Glutamatergic neuron (in vitro differentiated cells): ENCODE measurements around the gene C22orf15. TPM values are rescaled to one million over a fixed set of nuclear protein-coding genes. Genes with fewer than 3 reads are reported as not detected.

Source experiments
- DNase-seq: peaks from one replicate; pipeline ENCODE4 v3.0.0; 2022
- H3K27ac Mint-ChIP-seq: one replicate; pipeline ENCODE4 v1.8.0; 2020; ENCODE audit warnings: mild to moderate bottlenecking, mixed read lengths, inconsistent platforms; ENCODE audit not compliant: unreplicated experiment
- H3K27me3 Mint-ChIP-seq: one replicate; pipeline ENCODE4 v1.8.0; 2020; ENCODE audit warnings: mild to moderate bottlenecking, moderate library complexity, mixed read lengths, inconsistent platforms; ENCODE audit not compliant: unreplicated experiment
- H3K36me3 Mint-ChIP-seq: one replicate; pipeline ENCODE4 v1.8.0; 2020; ENCODE audit warnings: mild to moderate bottlenecking, mixed read lengths, inconsistent platforms; ENCODE audit not compliant: unreplicated experiment
- H3K4me1 Mint-ChIP-seq: one replicate; pipeline ENCODE4 v1.8.0; 2020; ENCODE audit warnings: mild to moderate bottlenecking, low read depth, mixed read lengths, inconsistent platforms; ENCODE audit not compliant: unreplicated experiment
- H3K4me3 Mint-ChIP-seq: one replicate; pipeline ENCODE4 v1.8.0; 2020; ENCODE audit warnings: mild to moderate bottlenecking, mixed read lengths, inconsistent platforms; ENCODE audit not compliant: unreplicated experiment
- H3K9me3 Mint-ChIP-seq: one replicate; pipeline ENCODE4 v1.8.0; 2020; ENCODE audit warnings: mild to moderate bottlenecking, moderate library complexity, mixed read lengths, inconsistent platforms; ENCODE audit not compliant: unreplicated experiment
- CTCF ChIP-seq: fragments of 200-600 bp; sonication (generic); IDR thresholded peaks from one replicate; pipeline ENCODE4 v1.5.0; 2021; ENCODE audit not compliant: partially characterized antibody, unreplicated experiment
- total RNA-seq: library from RNA; stranded (reverse); fragmentation: NEBNext Ultra II Directional; extraction: Animal tissue kit (Norgen Biotek cat#: 25700); gene quantifications from one replicate; pipeline ENCODE4 v1.2.1, GENCODE V29; 2021; ENCODE audit not compliant: unreplicated experiment

Gene C22orf15
- total RNA-seq, 1 donor from 2014 or later: not detected

GRCh38 chr22:23716811-23717801 is 45.7 kb upstream of the C22orf15 start:
- peak; percentile 94 for DNase-seq
- TF ChIP-seq CTCF: no peak
- Mint-ChIP-seq H3K4me1 (no peaks in the 10 kb centered on the region), H3K36me3 (no peaks in the 10 kb centered on the region), H3K9me3 (no peaks in the 10 kb centered on the region), H3K27me3 (peaks cover 2% of the 10 kb centered on the region), H3K4me3 (peak overlapping the region; percentile 74), H3K27ac (peak overlapping the region; percentile 77)

- no peaks in the 10 kb centered on the region for H3K9me3 Mint-ChIP-seq
- H3K27ac Mint-ChIP-seq: peak overlapping the region; percentile 12
These were observed 44.2 kb upstream of the C22orf15 start for GRCh38 chr22:23718371-23719165.

GRCh38 chr22:23720855-23721254 is 41.9 kb upstream of the C22orf15 start:
- no peak for TF ChIP-seq CTCF
- Mint-ChIP-seq H3K4me1 (no peaks in the 10 kb centered on the region), H3K36me3 (no peaks in the 10 kb centered on the region), H3K4me3 (no peak overlapping the region), H3K27ac (no peak overlapping the region), H3K27me3 (no peaks in the 10 kb centered on the region), H3K9me3 (no peaks in the 10 kb centered on the region)
- no peak for DNase-seq

More at GRCh38 chr22:23718371-23719165, 44.2 kb upstream of the C22orf15 start:
- no peak overlapping the region for H3K4me3 Mint-ChIP-seq
- H3K4me1 Mint-ChIP-seq: no peaks in the 10 kb centered on the region
- no peak for DNase-seq
- peaks cover 2% of the 10 kb centered on the region for H3K27me3 Mint-ChIP-seq
- no peaks in the 10 kb centered on the region for H3K36me3 Mint-ChIP-seq
- TF ChIP-seq CTCF: no peak

- TF ChIP-seq CTCF: no peak
- Mint-ChIP-seq H3K4me3 (no peak overlapping the region), H3K36me3 (no peaks in the 10 kb centered on the region), H3K27me3 (no peaks in the 10 kb centered on the region), H3K27ac (no peak overlapping the region), H3K4me1 (no peaks in the 10 kb centered on the region), H3K9me3 (peaks cover 3% of the 10 kb centered on the region)
- DNase-seq: no peak
These were observed 40.6 kb upstream of the C22orf15 start for GRCh38 chr22:23722160-23722559.
